ENCODE measurements around the gene NLN.

DNA sequence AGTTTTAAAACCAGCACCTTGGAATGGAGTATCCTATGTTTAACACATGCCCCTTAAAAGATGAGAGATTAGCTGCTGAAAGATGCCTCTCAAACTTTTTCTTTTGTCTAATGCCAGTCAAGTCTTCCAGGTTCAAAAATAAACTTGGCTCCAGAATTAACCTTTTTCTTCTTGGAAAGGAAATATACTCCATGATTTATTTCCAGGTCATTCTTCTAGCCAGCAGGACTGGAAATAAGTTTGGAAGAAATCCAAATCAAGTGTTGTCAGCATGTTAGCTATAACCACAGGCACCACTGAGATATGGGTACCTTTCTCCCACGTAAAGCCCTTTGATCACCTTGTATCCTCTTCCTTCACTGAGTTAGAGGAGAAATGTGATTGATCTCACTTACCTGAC is 56.1 kb downstream of the NLN start:
- TF ChIP-seq, protein P1, sequence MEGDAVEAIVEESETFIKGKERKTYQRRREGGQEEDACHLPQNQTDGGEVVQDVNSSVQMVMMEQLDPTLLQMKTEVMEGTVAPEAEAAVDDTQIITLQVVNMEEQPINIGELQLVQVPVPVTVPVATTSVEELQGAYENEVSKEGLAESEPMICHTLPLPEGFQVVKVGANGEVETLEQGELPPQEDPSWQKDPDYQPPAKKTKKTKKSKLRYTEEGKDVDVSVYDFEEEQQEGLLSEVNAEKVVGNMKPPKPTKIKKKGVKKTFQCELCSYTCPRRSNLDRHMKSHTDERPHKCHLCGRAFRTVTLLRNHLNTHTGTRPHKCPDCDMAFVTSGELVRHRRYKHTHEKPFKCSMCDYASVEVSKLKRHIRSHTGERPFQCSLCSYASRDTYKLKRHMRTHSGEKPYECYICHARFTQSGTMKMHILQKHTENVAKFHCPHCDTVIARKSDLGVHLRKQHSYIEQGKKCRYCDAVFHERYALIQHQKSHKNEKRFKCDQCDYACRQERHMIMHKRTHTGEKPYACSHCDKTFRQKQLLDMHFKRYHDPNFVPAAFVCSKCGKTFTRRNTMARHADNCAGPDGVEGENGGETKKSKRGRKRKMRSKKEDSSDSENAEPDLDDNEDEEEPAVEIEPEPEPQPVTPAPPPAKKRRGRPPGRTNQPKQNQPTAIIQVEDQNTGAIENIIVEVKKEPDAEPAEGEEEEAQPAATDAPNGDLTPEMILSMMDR (conservative IDR thresholded peaks at IDR 0.05), result no peak
- TF ChIP-seq ZFX (IDR thresholded peaks at IDR 0.05), result no peak
